ENCODE results near the gene CFL1. TPM values are rescaled to one million over a fixed set of nuclear protein-coding genes. Genes with fewer than 3 reads are reported as not detected.

Gene CFL1
- total RNA-seq, 4 donors from 2014 or later: 227 to 514 (median 399) TPM

DNA sequence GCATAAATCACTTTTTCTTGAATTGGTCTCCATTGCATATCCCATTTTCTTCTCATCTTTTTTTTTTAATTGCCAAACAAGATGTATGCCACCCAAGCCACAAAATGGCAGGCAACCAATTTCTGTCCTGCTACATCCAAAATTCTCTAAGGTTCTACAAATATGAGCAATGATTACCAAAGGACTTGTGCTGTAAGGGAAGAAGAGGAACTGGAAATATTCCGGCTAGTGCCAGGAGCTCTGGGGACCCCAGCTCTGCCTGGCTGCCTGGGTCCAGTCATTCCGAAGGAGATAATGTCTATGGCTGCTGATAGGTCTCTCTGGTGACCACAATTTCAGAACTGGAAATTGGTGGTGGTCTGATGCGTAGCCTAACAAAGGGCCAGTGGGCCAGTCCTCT lies 41.3 kb downstream of the CFL1 start:
- Histone ChIP-seq H3K4me3 (no peak overlapping the region), H3K27ac (peak overlapping the region in 1 of 2 donors; percentile 82), H3K9me3 (no peaks in the 10 kb centered on the region), H3K36me3 (no peaks in the 10 kb centered on the region), H3K4me1 (no peaks in the 10 kb centered on the region), H3K27me3 (no peaks in the 10 kb centered on the region)
- intact Hi-C loops (cut with DNase I; ENCODE audit: low total_unique reads): loop anchor here (5.0 to 10.0 kb wide), 2 partner anchors 104 to 182 kb away; partner anchors contain the start of genes KAT5 and SIPA1
- TF ChIP-seq POLR2A (IDR thresholded peaks at IDR 0.05): no peak
- DNase-seq: no peak

- Histone ChIP-seq H3K27ac (no peak overlapping the region), H3K36me3 (no peaks in the 10 kb centered on the region), H3K4me1 (no peaks in the 10 kb centered on the region), H3K9me3 (no peaks in the 10 kb centered on the region), H3K4me3 (no peak overlapping the region), H3K27me3 (no peaks in the 10 kb centered on the region)
- DNase-seq: no peak
- no peak for TF ChIP-seq CTCF (IDR thresholded peaks at IDR 0.05)
- no peak for TF ChIP-seq POLR2A (IDR thresholded peaks at IDR 0.05)
- intact Hi-C loops (cut with DNase I; ENCODE audit: low total_unique reads): loop anchor here (5.0 to 10.0 kb wide), 2 partner anchors 103 to 180 kb away; partner anchors contain the start of genes KAT5 and SIPA1
Observed at GRCh38 chr11:65814986-65815565, 42.9 kb downstream of the CFL1 start.

- DNase-seq: no peak
- TF ChIP-seq POLR2A (IDR thresholded peaks at IDR 0.05) (no peak), CTCF (IDR thresholded peaks at IDR 0.05) (no peak)
- intact Hi-C loops (cut with DNase I; ENCODE audit: low total_unique reads): loop anchor here (10.0 kb wide), 1 partner anchor 180 kb away; the partner anchor contains the start of gene SIPA1
- Histone ChIP-seq H3K27ac (no peak overlapping the region), H3K36me3 (no peaks in the 10 kb centered on the region), H3K27me3 (no peaks in the 10 kb centered on the region), H3K4me3 (no peak overlapping the region), H3K9me3 (no peaks in the 10 kb centered on the region), H3K4me1 (no peaks in the 10 kb centered on the region)
Observed at GRCh38 chr11:65814131-65814985, 43.6 kb downstream of the CFL1 start.

DNA sequence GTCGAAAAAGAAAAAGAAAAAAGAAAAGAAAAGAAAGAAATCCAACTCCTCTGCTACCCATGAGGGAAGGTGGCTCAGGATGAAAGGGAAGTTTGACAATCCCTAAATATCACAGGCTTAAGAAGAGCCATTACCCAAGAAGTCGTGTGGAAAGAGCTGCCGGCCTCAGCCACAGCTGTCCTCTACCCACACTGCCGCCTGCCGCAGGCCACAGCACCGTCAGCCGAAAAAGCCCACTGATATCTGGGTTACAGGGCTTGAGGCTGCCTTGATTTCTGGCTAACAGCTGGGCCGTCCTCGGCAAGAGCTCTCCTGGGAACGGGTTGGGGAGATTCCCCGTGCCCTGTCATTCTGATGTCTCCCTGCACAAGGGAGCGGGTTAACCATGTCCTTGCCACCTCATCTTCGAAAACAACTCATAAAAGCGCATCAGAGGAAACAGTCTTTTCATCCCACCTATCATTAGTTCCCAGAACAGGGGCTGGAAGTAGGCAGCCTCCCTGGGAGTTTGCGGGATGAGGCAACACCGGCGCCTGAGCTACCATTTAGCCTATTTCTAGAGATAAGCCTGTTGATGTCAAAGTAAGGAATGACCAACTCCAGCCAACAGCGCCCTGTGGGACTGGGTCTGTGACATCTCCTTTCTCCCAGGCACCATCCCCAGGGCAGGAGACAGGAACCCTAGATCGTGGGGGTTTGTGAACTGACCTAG lies 46.1 kb downstream of the CFL1 start:
- Histone ChIP-seq H3K27ac (no peak overlapping the region), H3K36me3 (no peaks in the 10 kb centered on the region), H3K27me3 (no peaks in the 10 kb centered on the region), H3K4me1 (no peaks in the 10 kb centered on the region), H3K9me3 (no peaks in the 10 kb centered on the region), H3K4me3 (no peak overlapping the region)
- DNase-seq: no peak
- intact Hi-C loops (cut with DNase I; ENCODE audit: low total_unique reads): loop anchor here (10.0 kb wide), 1 partner anchor 177 kb away; the partner anchor contains the start of gene SIPA1
- TF ChIP-seq POLR2A (IDR thresholded peaks at IDR 0.05) (no peak), CTCF (IDR thresholded peaks at IDR 0.05) (no peak)

GRCh38 chr11:65810046-65810868 lies 47.7 kb downstream of the CFL1 start:
- H3K36me3 ChIP-seq: no peaks in the 10 kb centered on the region
- intact Hi-C loops (cut with DNase I; ENCODE audit: low total_unique reads): loop anchor here (10.0 kb wide), 1 partner anchor 175 kb away; the partner anchor contains the start of gene SIPA1

More at GRCh38 chr11:65810046-65810868, 47.7 kb downstream of the CFL1 start:
- no peaks in the 10 kb centered on the region for H3K27me3 ChIP-seq
- no peak overlapping the region for H3K4me3 ChIP-seq
- H3K4me1 ChIP-seq: no peaks in the 10 kb centered on the region
- H3K27ac ChIP-seq: no peak overlapping the region
- no peak for DNase-seq
- no peaks in the 10 kb centered on the region for H3K9me3 ChIP-seq
- no peak for TF ChIP-seq POLR2A (IDR thresholded peaks at IDR 0.05)
- no peak for TF ChIP-seq CTCF (IDR thresholded peaks at IDR 0.05)
